Muscle of back (tissue), 13 donors: Measurements from ENCODE around the gene ALG10B. TPM values are rescaled to one million over a fixed set of nuclear protein-coding genes. Genes with fewer than 3 reads are reported as not detected.
A peak's percentile ranks its signal among the peaks of the same experiment; 100 is the strongest.
"Not testable (repeated sequence)": the region's sequence is repeated elsewhere in the genome, so short reads cannot be mapped to it uniquely, and the experiment has no call there.

Experiments used
- DNase-seq, 3 donors: peaks; one replicate each; pipeline versions ENCODE4 v3.0.0 to v3.0.0-alpha.2; 2013
- long read RNA-seq, 9 donors: transcript quantifications; one replicate each; lab custom pipeline, GENCODE V29; 2026
- polyA plus RNA-seq, 10 donors: library from polyadenylated mRNA; unstranded; fragments of 120-200 nt; gene quantifications; one replicate each; pipeline ENCODE4 v1.2.1, GENCODE V29; 2013; ENCODE audit not compliant: insufficient read length in 10 of 10

The ALG10B gene
- polyA plus RNA-seq = 1 to 10 TPM; 5.3 to 8.9 (median 7.3) TPM
- long read RNA-seq, donor 1 = 0 reads
- long read RNA-seq, donor 2, full-length matches to known transcripts = 1 of 1 reads
- long read RNA-seq, donor 2, partial matches to known transcripts = 0 of 1 reads
- long read RNA-seq, donor 2, other reads (novel, unspliced or antisense) = 0 of 1 reads
- long read RNA-seq, donor 3 = 0 reads
- long read RNA-seq, donor 4, full-length matches to known transcripts = 1 of 1 reads
- long read RNA-seq, donor 4, partial matches to known transcripts = 0 of 1 reads
- long read RNA-seq, donor 4, other reads (novel, unspliced or antisense) = 0 of 1 reads
- long read RNA-seq, donor 5, partial matches to known transcripts = 0 of 1 reads
- long read RNA-seq, donor 5, other reads (novel, unspliced or antisense) = 0 of 1 reads
- long read RNA-seq, donor 6, full-length matches to known transcripts = 2 of 2 reads
- long read RNA-seq, donor 6, partial matches to known transcripts = 0 of 2 reads
- long read RNA-seq, donor 6, other reads (novel, unspliced or antisense) = 0 of 2 reads
- long read RNA-seq, donor 7 = 0 reads
- long read RNA-seq, donor 8 = 0 reads
- long read RNA-seq, donor 9, full-length matches to known transcripts = 1 of 1 reads
- long read RNA-seq, donor 9, partial matches to known transcripts = 0 of 1 reads
- long read RNA-seq, donor 9, other reads (novel, unspliced or antisense) = 0 of 1 reads

- peak; percentile 97 to 98 (median 97) for DNase-seq
These were observed at the start of gene ALG10B for GRCh38 chr12:38316391-38317129. ALG10B (plus strand) TSS chr12:38316774; CDS start chr12:38316894, 120 bp downstream.

GRCh38 chr12:38268612-38269011, 48.0 kb upstream of the ALG10B start:
- no peak for DNase-seq

- DNase-seq = no peak
These were observed 46.7 kb upstream of the ALG10B start for GRCh38 chr12:38269897-38270296.

DNA sequence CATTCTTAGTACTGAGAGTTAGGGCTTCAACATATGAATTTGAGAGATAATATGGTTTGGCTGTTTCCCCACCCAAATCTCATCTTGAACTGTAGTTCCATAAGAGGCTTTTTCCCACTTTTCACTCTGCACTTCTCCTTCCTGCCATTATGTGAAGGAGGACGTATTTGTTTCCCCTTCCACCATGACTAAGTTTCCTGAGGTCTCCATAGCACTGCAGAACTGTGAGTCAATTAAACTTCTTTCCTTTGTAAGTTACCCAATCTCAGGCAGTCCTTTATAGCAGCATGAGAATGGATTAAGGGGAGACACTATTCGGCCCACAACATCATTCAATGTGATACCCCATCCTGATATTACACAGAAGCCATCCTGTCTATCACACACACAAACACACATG, 36.8 kb upstream of the ALG10B start:
- no peak for DNase-seq

- DNase-seq = no peak
These were observed 33.7 kb upstream of the ALG10B start for GRCh38 chr12:38282886-38283285.

GRCh38 chr12:38289396-38289795, 27.2 kb upstream of the ALG10B start:
- DNase-seq = no peak

DNA sequence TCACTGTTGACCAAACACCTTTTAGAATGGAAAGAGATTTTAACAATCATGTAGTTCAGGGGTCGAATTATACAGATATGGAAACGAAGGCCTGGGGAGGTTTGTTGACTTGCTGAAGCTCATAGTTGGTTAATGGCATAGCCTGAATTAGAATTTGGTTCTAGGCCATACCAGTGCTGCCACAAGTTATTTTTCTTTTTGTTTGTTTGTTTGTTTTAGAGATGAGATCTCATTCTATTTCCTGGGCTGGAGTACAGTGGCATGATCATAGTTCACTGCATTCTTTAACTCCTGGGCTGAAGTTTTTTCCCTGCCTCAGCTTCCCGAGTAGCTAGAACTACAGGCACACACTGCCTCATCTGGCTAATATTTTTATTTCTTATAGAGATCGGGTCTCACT, 25.4 kb upstream of the ALG10B start:
- no peak for DNase-seq

DNA sequence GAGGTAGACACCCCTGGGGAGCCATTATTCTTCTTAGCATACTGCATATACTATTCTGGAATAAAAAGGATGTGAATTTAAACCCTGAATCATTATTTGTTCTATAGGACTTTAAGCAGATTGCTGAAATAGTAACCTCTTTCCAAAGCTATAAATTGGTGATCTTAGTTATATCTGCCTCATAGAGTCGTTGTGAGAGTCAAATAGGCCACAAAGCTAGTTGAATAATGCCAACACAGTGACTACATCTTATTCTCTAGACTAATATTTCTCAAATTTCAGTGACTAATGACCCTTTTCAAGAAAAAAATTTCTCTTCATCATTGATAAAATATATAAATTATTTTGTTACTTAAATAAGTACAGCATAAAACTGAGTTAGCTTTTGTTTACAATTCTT, 13.6 kb upstream of the ALG10B start:
- not testable (repeated sequence) for DNase-seq

DNA sequence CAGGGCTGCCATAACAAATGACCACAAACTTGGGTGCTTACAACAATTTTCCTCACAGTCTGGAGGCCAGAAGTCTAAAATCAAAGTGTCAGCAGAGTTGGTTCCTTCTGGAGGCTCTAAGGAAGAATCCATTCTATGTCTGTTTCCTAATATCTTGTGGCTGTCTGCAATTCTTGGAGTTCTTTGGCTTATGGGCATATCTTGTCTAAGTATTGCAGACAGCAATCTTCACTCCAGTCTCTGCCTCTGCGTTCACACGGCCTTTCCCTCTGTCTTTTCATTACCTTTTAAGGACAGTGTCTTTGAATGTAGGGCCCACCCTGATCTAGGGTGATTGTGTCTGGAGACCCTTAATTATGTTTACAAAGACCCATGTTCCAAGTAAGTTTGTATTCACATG, 5.4 kb downstream of the ALG10B start:
- DNase-seq = not testable (repeated sequence)

DNA sequence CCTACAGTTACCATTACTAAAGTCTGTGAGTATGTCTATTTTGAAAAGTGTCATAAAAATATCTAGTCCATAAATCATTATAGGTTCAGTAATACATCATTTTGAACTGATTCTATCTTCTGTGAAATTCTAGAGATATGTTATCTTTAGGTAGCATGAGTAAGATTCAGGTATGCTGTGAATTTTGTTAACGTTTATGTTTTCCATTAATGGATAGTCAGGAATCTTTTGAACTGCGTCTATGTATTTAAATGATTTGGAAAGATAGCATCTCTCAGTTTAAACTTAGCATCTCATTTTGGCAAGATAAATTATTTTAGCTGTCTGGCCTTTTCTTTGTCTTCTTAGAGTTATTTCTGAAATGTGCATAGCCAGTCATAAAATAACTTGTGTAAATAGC, 8.3 kb downstream of the ALG10B start:
- DNase-seq = no peak

GRCh38 chr12:38327356-38327755, 10.8 kb downstream of the ALG10B start:
- DNase-seq = no peak

- peak in 2 of 3 donors; percentile 18 to 34 for DNase-seq
These were observed 11.8 kb downstream of the ALG10B start for GRCh38 chr12:38328306-38328895.

DNA sequence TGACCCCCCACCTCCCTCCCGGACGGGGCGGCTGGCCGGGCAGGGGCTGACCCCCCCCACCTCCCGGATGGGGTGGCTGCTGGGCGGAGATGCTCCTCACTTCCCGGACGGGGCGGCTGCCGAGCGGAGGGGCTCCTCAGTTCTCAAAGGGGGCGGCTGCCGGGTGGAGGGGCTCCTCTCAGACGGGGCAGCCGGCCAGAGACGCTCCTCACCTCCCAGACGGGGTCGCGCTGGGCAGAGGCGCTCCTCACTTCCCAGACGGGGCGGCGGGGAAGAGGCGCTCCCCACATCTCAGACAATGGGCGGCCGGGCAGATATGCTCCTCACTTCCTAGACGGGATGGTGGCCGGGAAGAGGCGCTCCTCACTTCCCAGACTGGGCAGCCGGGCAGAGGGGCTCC, 13.8 kb downstream of the ALG10B start:
- DNase-seq = not testable (repeated sequence)

DNA sequence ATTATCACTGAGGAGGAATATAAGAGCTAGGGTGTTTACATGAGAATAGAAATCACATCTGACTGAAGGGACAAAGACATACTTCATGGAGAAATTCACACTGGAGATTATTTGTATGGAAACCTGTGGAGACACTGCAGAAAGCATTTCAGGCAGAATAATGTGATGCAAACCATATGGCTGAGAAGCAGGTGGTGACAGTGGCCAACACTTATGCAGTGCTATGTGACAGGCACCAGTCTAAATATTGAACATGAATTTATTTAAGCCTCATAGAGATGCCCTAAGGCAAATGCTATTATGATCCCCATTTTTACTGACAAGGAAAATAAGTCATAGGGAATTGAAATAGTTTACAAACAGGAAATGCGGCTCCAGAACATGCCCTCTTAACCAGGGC, 16.2 kb downstream of the ALG10B start:
- no peak for DNase-seq

GRCh38 chr12:38342444-38342843, 25.9 kb downstream of the ALG10B start:
- no peak for DNase-seq

DNA sequence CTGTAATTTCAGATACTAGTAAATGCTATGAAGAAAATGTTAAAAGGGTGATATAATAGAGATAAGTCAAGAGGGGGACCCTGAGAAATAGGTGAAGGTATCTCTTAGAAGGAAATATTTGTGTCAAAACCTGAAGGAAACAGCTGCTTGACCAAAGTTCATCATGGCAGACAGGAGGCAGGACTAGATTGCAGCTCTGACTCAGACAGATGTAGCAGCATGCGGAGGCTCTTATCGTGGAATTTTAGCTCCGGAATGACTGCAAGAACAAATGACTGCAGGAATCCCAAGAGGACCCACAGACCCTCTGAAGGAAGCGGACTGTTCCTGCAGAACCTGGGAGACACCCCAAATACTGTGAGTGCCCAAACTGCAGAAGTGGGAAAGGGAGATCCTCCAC, 26.7 kb downstream of the ALG10B start:
- DNase-seq = not testable (repeated sequence)

DNA sequence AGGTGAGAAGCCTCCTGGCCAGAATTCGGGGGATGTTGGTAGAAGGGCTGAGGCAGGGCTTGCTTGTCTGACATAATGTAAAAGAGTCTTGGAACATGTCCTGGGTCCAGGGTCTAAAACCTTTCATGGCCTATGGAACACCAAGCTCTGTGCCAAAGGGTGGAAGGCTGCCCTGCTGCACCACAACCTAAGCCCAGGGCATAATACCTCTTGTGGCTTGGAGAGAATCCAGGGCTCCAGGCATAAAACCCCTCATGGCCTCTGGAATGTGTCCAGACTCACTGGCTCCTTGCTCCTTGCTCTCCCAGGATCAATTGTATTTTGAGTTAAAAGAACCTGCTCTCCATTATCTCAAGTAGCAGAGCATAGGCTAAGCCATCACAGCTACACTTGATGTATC, 27.3 kb downstream of the ALG10B start:
- not testable (repeated sequence) for DNase-seq

DNA sequence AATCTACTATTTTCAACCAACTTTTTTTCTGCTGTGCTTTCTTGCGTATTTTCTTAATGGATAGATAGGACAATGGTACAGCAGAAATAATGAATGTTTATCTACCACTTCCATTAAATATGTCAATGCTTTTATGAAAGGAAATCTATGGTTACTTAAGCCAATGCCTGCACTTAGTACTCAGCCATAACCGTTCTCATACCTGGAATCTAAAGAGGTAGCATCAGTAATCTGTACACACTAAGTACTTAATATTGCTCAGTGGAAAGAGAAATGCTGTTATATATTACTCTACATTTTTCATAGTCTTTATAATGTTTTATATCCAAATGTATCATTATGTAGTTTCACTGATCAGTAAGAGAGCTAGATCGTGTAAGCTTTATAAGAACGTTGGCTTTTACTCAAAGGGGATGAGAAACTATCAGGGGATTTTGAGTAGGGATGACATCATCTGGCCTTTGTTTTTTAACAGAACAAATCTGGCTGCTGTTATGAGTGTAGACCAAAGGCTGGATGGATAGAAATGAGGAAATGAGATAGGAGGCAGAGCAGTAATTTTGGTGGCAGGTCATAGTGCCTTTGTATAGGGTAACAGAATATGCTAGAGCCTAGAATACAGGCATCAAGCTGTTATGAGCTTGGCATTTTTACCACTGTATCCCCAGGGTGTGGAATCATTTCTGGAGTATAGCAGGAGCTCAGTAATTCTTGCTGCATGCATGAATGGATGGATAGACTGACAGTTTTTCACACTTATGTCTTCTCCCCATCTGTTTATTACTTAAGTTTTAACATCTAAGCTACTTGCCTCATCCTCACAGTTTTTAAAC, 34.0 kb downstream of the ALG10B start:
- peak in 2 of 3 donors; percentile 6 to 9 for DNase-seq

DNA sequence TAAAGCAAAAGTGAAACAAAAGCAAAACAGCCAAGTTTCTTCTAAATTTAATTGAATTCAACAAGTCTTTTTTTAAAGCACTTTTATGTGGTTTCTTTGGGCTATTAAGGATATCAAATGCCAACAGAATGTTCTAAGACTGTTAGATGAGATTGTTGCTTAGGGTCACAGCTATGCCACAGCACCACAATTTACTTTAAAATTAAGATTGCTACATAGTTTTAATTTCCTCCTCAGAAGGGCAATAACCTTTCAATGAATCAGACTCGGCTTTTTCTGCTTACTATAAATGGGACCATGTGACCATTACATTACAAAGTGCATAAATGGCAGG, 34.6 kb downstream of the ALG10B start:
- DNase-seq = not testable (repeated sequence)

DNA sequence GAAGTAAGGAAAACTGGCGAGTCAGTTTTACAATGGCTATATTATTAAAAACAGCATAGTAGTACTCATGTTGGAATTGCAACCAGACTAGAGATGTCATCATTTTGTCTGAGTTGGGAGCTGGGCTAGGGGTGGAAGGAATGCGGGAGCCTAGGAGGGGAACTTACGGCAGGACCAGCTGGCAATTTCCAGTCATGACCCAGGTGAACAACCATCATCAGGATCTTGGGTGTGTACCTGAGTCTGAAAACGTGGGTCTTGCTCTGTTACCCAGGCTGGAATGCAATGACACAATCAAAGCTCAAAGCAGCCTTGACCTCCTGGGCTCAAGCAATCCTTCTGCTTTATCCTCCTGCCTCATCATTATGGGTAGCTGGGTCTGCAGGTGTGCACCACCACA, 50.9 kb downstream of the ALG10B start:
- no peak for DNase-seq

GRCh38 chr12:38370311-38370710, 53.7 kb downstream of the ALG10B start:
- DNase-seq = no peak
